AG09319 (cell line): ENCODE data around the gene BBS9.

Source experiments
- DNase-seq: peaks from one replicate; pipeline ENCODE4 v3.0.0-alpha.2; 2010; ENCODE audit warnings: low read depth; ENCODE audit errors: extremely low read depth
- CTCF ChIP-seq: IDR thresholded peaks from 2 replicates; pipeline ENCODE4 v1.5.1; 2011; ENCODE audit warnings: low read depth, mild to moderate bottlenecking, inconsistent platforms, low read length, moderate library complexity

The BBS9 gene

GRCh38 chr7:33579673-33579960, 450.3 kb downstream of the BBS9 start:
- no peak for TF ChIP-seq CTCF
- no peak for DNase-seq

- DNase-seq: no peak
- no peak for TF ChIP-seq CTCF
Measured at GRCh38 chr7:33581236-33581635, 451.9 kb downstream of the BBS9 start.

- DNase-seq: no peak
- no peak for TF ChIP-seq CTCF
Measured at GRCh38 chr7:33582104-33582503, 452.7 kb downstream of the BBS9 start.

- TF ChIP-seq CTCF: no peak
- DNase-seq: no peak
Measured at GRCh38 chr7:33582533-33582932, 453.2 kb downstream of the BBS9 start.

GRCh38 chr7:33589911-33590310, 460.5 kb downstream of the BBS9 start:
- TF ChIP-seq CTCF: no peak
- no peak for DNase-seq

- no peak for DNase-seq
- no peak for TF ChIP-seq CTCF
Measured at GRCh38 chr7:33590916-33591315, 461.6 kb downstream of the BBS9 start.

GRCh38 chr7:33591490-33591889, 462.1 kb downstream of the BBS9 start:
- no peak for TF ChIP-seq CTCF
- DNase-seq: no peak
